Activated T-cell treated with anti-CD3 and anti-CD28 coated beads, Interleukin-2, amount 50 U/mL, for 48 hours (primary cell): ENCODE data around the gene PRKAR1B.

ENCODE experiments used
- DNase-seq, 2 experiments: peaks; one replicate each; pipeline ENCODE4 v3.0.0-alpha.2; 2020

Gene PRKAR1B

GRCh38 chr7:504221-505111 lies 222.6 kb downstream of the PRKAR1B start:
- DNase-seq = no peak

- no peak for DNase-seq
These were observed 223.4 kb downstream of the PRKAR1B start for GRCh38 chr7:503575-504111.

- DNase-seq = no peak
These were observed 224.8 kb downstream of the PRKAR1B start for GRCh38 chr7:502296-502695.

- no peak for DNase-seq
These were observed 225.6 kb downstream of the PRKAR1B start for GRCh38 chr7:501526-501925.

GRCh38 chr7:500521-501420 lies 226.3 kb downstream of the PRKAR1B start:
- no peak for DNase-seq

GRCh38 chr7:499853-500485 lies 227.1 kb downstream of the PRKAR1B start:
- no peak for DNase-seq
